BE2C (cell line): ENCODE results near the gene FILIP1.

Experiments used
- DNase-seq: peaks from one replicate; pipeline ENCODE4 v3.0.0-alpha.2; 2020
- H3K27me3 ChIP-seq: fragments of 250-450 bp; sonication (Bioruptor Pico); 2 replicates; pipeline ENCODE4 v1.5.1; 2020; ENCODE audit warnings: mild to moderate bottlenecking
- H3K36me3 ChIP-seq: fragments of 250-450 bp; sonication (Bioruptor Pico); 2 replicates; pipeline ENCODE4 v1.5.1; 2020; ENCODE audit warnings: mild to moderate bottlenecking
- H3K4me1 ChIP-seq: fragments of 250-450 bp; sonication (Bioruptor Pico); 2 replicates; pipeline ENCODE4 v1.5.1; 2020
- H3K4me3 ChIP-seq: 2 replicates; pipeline ENCODE4 v1.5.1; 2011; ENCODE audit warnings: low read depth, low read length
- H3K9me3 ChIP-seq: fragments of 250-450 bp; sonication (Bioruptor Pico); 2 replicates; pipeline ENCODE4 v1.5.1; 2020
- CTCF ChIP-seq: IDR thresholded peaks from 2 replicates; pipeline ENCODE4 v1.5.1; 2012; ENCODE audit warnings: mild to moderate bottlenecking, low read depth, low read length

FILIP1 gene

DNA sequence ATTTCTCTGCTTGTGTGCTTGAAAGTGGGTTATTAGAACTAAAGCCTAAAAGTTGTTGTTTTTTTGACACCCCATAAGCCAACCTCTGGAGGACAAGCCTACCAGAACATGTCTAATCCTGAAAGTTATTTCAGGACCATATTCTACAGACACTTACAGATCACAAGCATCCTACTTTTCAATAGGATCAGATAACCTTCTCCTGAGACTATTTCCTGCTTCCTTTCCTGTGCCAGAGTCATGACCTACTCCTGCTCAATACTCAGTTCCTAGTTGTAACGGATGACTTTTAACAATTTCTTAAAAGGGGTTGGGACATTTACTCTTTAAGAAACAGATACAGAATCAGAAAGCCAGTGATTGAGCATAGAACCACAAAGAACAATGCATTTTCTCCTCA, 5.3 kb upstream of the FILIP1 start:
- no peak for DNase-seq
- H3K36me3 ChIP-seq, result no peaks in the 10 kb centered on the region
- H3K27me3 ChIP-seq, result peaks cover 10% of the 10 kb centered on the region
- no peak overlapping the region for H3K4me3 ChIP-seq
- no peaks in the 10 kb centered on the region for H3K9me3 ChIP-seq
- no peak for TF ChIP-seq CTCF
- H3K4me1 ChIP-seq, result no peaks in the 10 kb centered on the region

DNA sequence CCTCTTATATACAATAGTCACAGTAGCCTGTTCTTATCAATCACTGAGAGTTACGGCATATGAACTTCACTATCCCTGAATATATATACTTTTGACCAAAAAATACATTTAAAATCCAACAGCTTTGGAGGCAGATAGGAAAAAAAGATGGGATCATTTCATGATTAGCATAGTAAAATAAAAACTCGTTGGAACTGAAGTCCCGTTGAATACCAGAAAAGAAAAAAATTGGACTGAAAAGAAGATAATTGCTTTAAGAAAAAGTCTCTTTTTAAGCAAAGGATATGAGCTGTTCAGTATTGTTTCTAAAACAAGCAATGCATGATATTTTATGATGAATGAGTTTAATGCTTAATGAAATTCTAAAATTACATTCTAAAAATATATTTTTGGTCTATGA, 4.4 kb upstream of the FILIP1 start:
- Histone ChIP-seq H3K36me3 (no peaks in the 10 kb centered on the region), H3K4me1 (no peaks in the 10 kb centered on the region), H3K4me3 (no peak overlapping the region), H3K9me3 (no peaks in the 10 kb centered on the region), H3K27me3 (peaks cover 18% of the 10 kb centered on the region)
- TF ChIP-seq CTCF, result no peak
- no peak for DNase-seq

GRCh38 chr6:75495011-75495410, 1.4 kb upstream of the FILIP1 start:
- H3K4me3 ChIP-seq, result no peak overlapping the region
- no peaks in the 10 kb centered on the region for H3K36me3 ChIP-seq
- no peak for TF ChIP-seq CTCF
- H3K27me3 ChIP-seq, result peaks cover 24% of the 10 kb centered on the region
- no peaks in the 10 kb centered on the region; the same call in 1 of the 2 replicates for H3K9me3 ChIP-seq
- no peak for DNase-seq
- no peaks in the 10 kb centered on the region for H3K4me1 ChIP-seq

- Histone ChIP-seq H3K4me3 (no peak overlapping the region), H3K27me3 (peaks cover 24% of the 10 kb centered on the region), H3K36me3 (no peaks in the 10 kb centered on the region), H3K4me1 (no peaks in the 10 kb centered on the region), H3K9me3 (no peaks in the 10 kb centered on the region; the same call in 1 of the 2 replicates)
- DNase-seq, result no peak
- TF ChIP-seq CTCF, result no peak
These were observed 690 bp upstream of the FILIP1 start for GRCh38 chr6:75494290-75494689.

DNA sequence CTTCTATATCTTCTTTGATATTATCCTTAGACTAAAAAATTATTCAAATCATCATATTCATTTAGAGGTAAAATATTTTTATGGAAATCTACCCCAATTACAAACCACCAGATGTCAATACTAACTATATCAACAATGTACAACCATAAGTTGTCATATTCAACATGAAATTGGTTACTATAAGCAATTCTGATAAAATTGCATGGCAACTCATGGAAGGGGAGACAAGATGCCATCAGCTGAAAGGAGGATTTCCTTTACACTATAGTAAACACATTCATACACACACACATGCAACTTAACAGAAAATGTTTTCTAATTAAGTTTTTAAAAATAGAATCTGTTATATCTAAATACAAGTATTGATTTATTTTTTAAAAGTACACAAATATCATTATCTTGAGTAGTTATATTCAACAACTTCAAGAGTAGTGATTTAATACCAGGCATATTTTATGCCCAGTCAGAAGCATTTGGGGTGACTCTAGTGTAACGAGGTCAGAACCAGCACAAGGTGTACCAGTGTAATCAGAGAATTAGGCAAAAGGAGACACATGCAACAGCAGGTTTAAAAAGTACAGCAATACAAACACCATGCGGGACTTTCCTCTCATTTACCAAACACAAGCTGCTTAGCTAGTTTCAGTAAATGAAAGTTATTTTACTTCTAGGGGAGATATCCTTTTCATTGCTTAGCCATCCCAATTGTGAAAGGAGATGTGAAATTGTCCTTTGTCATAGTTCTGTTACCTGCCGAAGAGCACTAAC, 1.0 kb downstream of the FILIP1 start:
- TF ChIP-seq CTCF, result no peak
- DNase-seq, result no peak
- no peak overlapping the region for H3K4me3 ChIP-seq
- no peaks in the 10 kb centered on the region; the same call in 1 of the 2 replicates for H3K9me3 ChIP-seq
- peaks cover 24% of the 10 kb centered on the region for H3K27me3 ChIP-seq
- H3K36me3 ChIP-seq, result no peaks in the 10 kb centered on the region
- H3K4me1 ChIP-seq, result no peaks in the 10 kb centered on the region

GRCh38 chr6:75491291-75491690, 2.3 kb downstream of the FILIP1 start:
- no peaks in the 10 kb centered on the region for H3K4me1 ChIP-seq
- no peak for TF ChIP-seq CTCF
- no peak for DNase-seq
- no peaks in the 10 kb centered on the region; the same call in 1 of the 2 replicates for H3K9me3 ChIP-seq
- H3K27me3 ChIP-seq, result peaks cover 24% of the 10 kb centered on the region
- H3K36me3 ChIP-seq, result no peaks in the 10 kb centered on the region
- H3K4me3 ChIP-seq, result no peak overlapping the region
